CD4-positive, alpha-beta memory T cell (primary cell): ENCODE results near the gene USP24. TPM values are rescaled to one million over a fixed set of nuclear protein-coding genes. Genes with fewer than 3 reads are reported as not detected.
"Not testable (repeated sequence)": the region's sequence is repeated elsewhere in the genome, so short reads cannot be mapped to it uniquely, and the experiment has no call there.

Experiments
- CTCF ChIA-PET: fragments of 350-600 bp; sonication (Branson Sonifier 250); formaldehyde crosslinking; loops from one replicate; lab custom pipeline; 2021; ENCODE audit warnings: inconsistent platforms; ENCODE audit not compliant: partially characterized antibody; lab: Charles Lee
- POLR2A ChIA-PET: fragments of 350-600 bp; sonication (Branson Sonifier 250); formaldehyde crosslinking; loops from one replicate; lab custom pipeline; 2021; ENCODE audit not compliant: partially characterized antibody; lab: Charles Lee
- DNase-seq, 5 donors: peaks; one replicate each; pipeline versions ENCODE4 v3.0.0 to v3.0.0-alpha.2; 2020 to 2022; ENCODE audit warnings: mixed read lengths in 1 of 5
- H3K27ac ChIP-seq: one replicate; pipeline ENCODE4 v1.7.0; 2013; ENCODE audit warnings: low read depth, low read length
- H3K27me3 ChIP-seq: 2 replicates; pipeline ENCODE4 v1.7.0; 2013; ENCODE audit warnings: mild to moderate bottlenecking, low read length, moderate library complexity; ENCODE audit not compliant: insufficient read depth
- H3K36me3 ChIP-seq: 2 replicates; pipeline ENCODE4 v1.7.0; 2013; ENCODE audit warnings: mild to moderate bottlenecking, low read length, moderate library complexity; ENCODE audit not compliant: insufficient read depth
- H3K4me1 ChIP-seq: 2 replicates; pipeline ENCODE4 v1.7.0; 2013; ENCODE audit warnings: mild to moderate bottlenecking, low read length, moderate library complexity; ENCODE audit not compliant: insufficient read depth
- H3K4me3 ChIP-seq, 2 donors: one replicate each; pipeline ENCODE4 v1.7.0; 2013; ENCODE audit warnings: low read length in 2 of 2, mild to moderate bottlenecking in 1 of 2
- H3K9me3 ChIP-seq, 2 donors: one replicate each; pipeline ENCODE4 v1.7.0; 2013; ENCODE audit warnings: low read length in 2 of 2, control low read depth in 1 of 2; ENCODE audit not compliant: control insufficient read depth in 1 of 2
- H3K27ac Mint-ChIP-seq, 7 donors: one replicate each; pipeline ENCODE4 v1.8.0; 2020 to 2021; ENCODE audit warnings: mixed read lengths in 7 of 7, mild to moderate bottlenecking in 6 of 7, inconsistent platforms in 3 of 7, moderate library complexity in 3 of 7
- H3K27me3 Mint-ChIP-seq, 2 donors: one replicate each; pipeline ENCODE4 v1.8.0; 2020 to 2021; ENCODE audit warnings: mixed read lengths in 2 of 2
- H3K36me3 Mint-ChIP-seq, 2 donors: one replicate each; pipeline ENCODE4 v1.8.0; 2020 to 2021; ENCODE audit warnings: mixed read lengths in 2 of 2, inconsistent platforms in 1 of 2, mild to moderate bottlenecking in 1 of 2
- H3K4me1 Mint-ChIP-seq, 4 donors: one replicate each; pipeline ENCODE4 v1.8.0; 2020 to 2021; ENCODE audit warnings: mixed read lengths in 4 of 4, mild to moderate bottlenecking in 1 of 4
- H3K4me3 Mint-ChIP-seq, 8 donors: one replicate each; pipeline ENCODE4 v1.8.0; 2020 to 2021; ENCODE audit warnings: mixed read lengths in 8 of 8, mild to moderate bottlenecking in 7 of 8, moderate library complexity in 6 of 8, inconsistent platforms in 3 of 8
- H3K9me3 Mint-ChIP-seq, 8 donors: one replicate each; pipeline ENCODE4 v1.8.0; 2020 to 2021; ENCODE audit warnings: mixed read lengths in 8 of 8, mild to moderate bottlenecking in 5 of 8, inconsistent platforms in 3 of 8, moderate library complexity in 1 of 8
- intact Hi-C: fragments of 100-400 bp; cut with micrococcal nuclease; formaldehyde crosslinking; loops from one replicate; pipeline ENCODE4 v1.15.1; 2023
- polyA plus RNA-seq, 2 donors: library from polyadenylated mRNA; unstranded; fragments of 300-500 nt; fragmentation: Illumina TruSeq; gene quantifications; one replicate each; pipeline ENCODE4 v1.2.3, GENCODE V29; 2021
- total RNA-seq, 2 experiments: library from RNA; stranded (reverse); gene quantifications; one replicate each; pipeline ENCODE4 v1.2.3, GENCODE V29; 2021

The USP24 gene
- total and polyA plus RNA-seq, 4 experiments from 2014 or later = 1.6 to 74.2 (median 42.1) TPM

GRCh38 chr1:55035904-55036303 lies 179.3 kb downstream of the USP24 start:
- DNase-seq = no peak
- ChIA-PET POLR2A (no interaction called here), CTCF (interaction anchor here (1.4 kb wide), 1 partner anchor 91 kb away, joined by 3 read pairs; no protein-coding TSS in a partner anchor)
- Histone ChIP-seq H3K27ac (no peak overlapping the region), H3K4me1 (no peaks in the 10 kb centered on the region), H3K9me3 (no peaks in the 10 kb centered on the region), H3K27me3 (no peaks in the 10 kb centered on the region), H3K4me3 (no peak overlapping the region), H3K36me3 (no peaks in the 10 kb centered on the region)
- Mint-ChIP-seq H3K4me1 (peaks cover 0 to 13% (median under 1%) of the 10 kb centered on the region in 4 donors), H3K4me3 (no peak overlapping the region), H3K27me3 (peaks cover 37 to 46% of the 10 kb centered on the region in 2 donors), H3K9me3 (no peaks in the 10 kb centered on the region), H3K27ac (no peak overlapping the region), H3K36me3 (no peaks in the 10 kb centered on the region)
- intact Hi-C loops = no loop called here

GRCh38 chr1:55034476-55035133 lies 180.6 kb downstream of the USP24 start:
- H3K4me1 ChIP-seq = no peaks in the 10 kb centered on the region
- Mint-ChIP-seq H3K27me3 (peaks cover 35 to 41% of the 10 kb centered on the region in 2 donors), H3K9me3 (no peaks in the 10 kb centered on the region)

GRCh38 chr1:55033265-55033614 lies 181.9 kb downstream of the USP24 start:
- CTCF ChIA-PET = interaction anchor here (0.8 kb wide), 1 partner anchor 11 kb away, joined by 3 read pairs; no protein-coding TSS in a partner anchor
- H3K9me3 Mint-ChIP-seq = no peaks in the 10 kb centered on the region
- no peaks in the 10 kb centered on the region for H3K4me1 Mint-ChIP-seq
- no peaks in the 10 kb centered on the region for H3K36me3 Mint-ChIP-seq
- intact Hi-C loops = no loop called here
- peaks cover 28 to 33% of the 10 kb centered on the region in 2 donors for H3K27me3 Mint-ChIP-seq
- Histone ChIP-seq H3K4me3 (no peak overlapping the region), H3K9me3 (no peaks in the 10 kb centered on the region), H3K27me3 (no peaks in the 10 kb centered on the region), H3K27ac (no peak overlapping the region), H3K4me1 (no peaks in the 10 kb centered on the region), H3K36me3 (no peaks in the 10 kb centered on the region)
- H3K27ac Mint-ChIP-seq = no peak overlapping the region
- no peak for DNase-seq
- no peak overlapping the region for H3K4me3 Mint-ChIP-seq
- POLR2A ChIA-PET = no interaction called here

More at GRCh38 chr1:55034476-55035133, 180.6 kb downstream of the USP24 start:
- Mint-ChIP-seq H3K27ac (no peak overlapping the region), H3K36me3 (no peaks in the 10 kb centered on the region), H3K4me3 (no peak overlapping the region), H3K4me1 (peaks cover 0 to 7% (median 0%) of the 10 kb centered on the region in 4 donors)
- H3K9me3 ChIP-seq = no peaks in the 10 kb centered on the region
- ChIA-PET POLR2A (no interaction called here), CTCF (no interaction called here)
- intact Hi-C loops = no loop called here
- H3K27me3 ChIP-seq = no peaks in the 10 kb centered on the region
- DNase-seq = no peak
- H3K4me3 ChIP-seq = no peak overlapping the region
- no peak overlapping the region for H3K27ac ChIP-seq
- no peaks in the 10 kb centered on the region for H3K36me3 ChIP-seq

- H3K4me1 Mint-ChIP-seq, H3K4me1 ChIP-seq, H3K9me3 ChIP-seq, DNase-seq, H3K4me3 Mint-ChIP-seq, POLR2A ChIA-PET, H3K9me3 Mint-ChIP-seq, CTCF ChIA-PET, H3K36me3 Mint-ChIP-seq, H3K36me3 ChIP-seq, intact Hi-C loops, H3K27ac Mint-ChIP-seq, H3K4me3 ChIP-seq, H3K27ac ChIP-seq, H3K27me3 ChIP-seq: not testable (repeated sequence)
- H3K27me3 Mint-ChIP-seq = peaks cover 14 to 25% of the 10 kb centered on the region in 2 donors
These were observed 184.1 kb downstream of the USP24 start for GRCh38 chr1:55031098-55031497.

- H3K9me3 Mint-ChIP-seq, CTCF ChIA-PET, H3K27me3 ChIP-seq, H3K4me3 ChIP-seq, H3K36me3 ChIP-seq, H3K4me1 ChIP-seq, H3K27ac Mint-ChIP-seq, H3K9me3 ChIP-seq, H3K36me3 Mint-ChIP-seq, H3K4me1 Mint-ChIP-seq, H3K4me3 Mint-ChIP-seq, intact Hi-C loops, H3K27me3 Mint-ChIP-seq, H3K27ac ChIP-seq, POLR2A ChIA-PET, DNase-seq: not testable (repeated sequence)
These were observed 188.5 kb downstream of the USP24 start for GRCh38 chr1:55026682-55027081.

- DNase-seq, intact Hi-C loops, H3K4me1 Mint-ChIP-seq, H3K27ac Mint-ChIP-seq, H3K27ac ChIP-seq, H3K9me3 Mint-ChIP-seq, H3K4me1 ChIP-seq, H3K36me3 Mint-ChIP-seq, POLR2A ChIA-PET, H3K4me3 Mint-ChIP-seq, H3K4me3 ChIP-seq, H3K9me3 ChIP-seq, H3K27me3 Mint-ChIP-seq, H3K27me3 ChIP-seq, H3K36me3 ChIP-seq, CTCF ChIA-PET: not testable (repeated sequence)
These were observed 191.0 kb downstream of the USP24 start for GRCh38 chr1:55024163-55024562.

- H3K27me3 ChIP-seq = no peaks in the 10 kb centered on the region
- no peak overlapping the region for H3K4me3 ChIP-seq
- Mint-ChIP-seq H3K27ac (no peak overlapping the region), H3K36me3 (no peaks in the 10 kb centered on the region), H3K9me3 (no peaks in the 10 kb centered on the region), H3K4me1 (peaks cover 0 to 3% (median 1%) of the 10 kb centered on the region in 4 donors), H3K4me3 (no peak overlapping the region), H3K27me3 (peaks cover 9 to 10% of the 10 kb centered on the region in 2 donors)
- no peaks in the 10 kb centered on the region for H3K36me3 ChIP-seq
- no peak overlapping the region for H3K27ac ChIP-seq
- peak; percentile 28 to 53 (median 41) for DNase-seq
- ChIA-PET CTCF (interaction anchor here (0.8 to 2.7 kb wide), 7 partner anchors 9 to 77 kb away, joined by 3 to 34 read pairs (median 6); no protein-coding TSS in a partner anchor), POLR2A (no interaction called here)
- no peaks in the 10 kb centered on the region for H3K4me1 ChIP-seq
- intact Hi-C loops = loop anchor here (2.0 kb wide), 1 partner anchor 71 kb away; no protein-coding TSS in a partner anchor
- no peaks in the 10 kb centered on the region for H3K9me3 ChIP-seq
These were observed 193.1 kb downstream of the USP24 start for GRCh38 chr1:55021942-55022546.
